Left ventricle myocardium inferior (tissue), 1 donor: ENCODE results near the gene ALDH3A2. TPM values are rescaled to one million over a fixed set of nuclear protein-coding genes. Genes with fewer than 3 reads are reported as not detected.
A peak's percentile ranks its signal among the peaks of the same experiment; 100 is the strongest.

Source experiments
- DNase-seq: peaks from one replicate; pipeline ENCODE4 v3.0.0-alpha.2; 2020
- H3K27ac ChIP-seq: fragments of 200-600 bp; replicated peaks from 2 replicates; pipeline ENCODE4 v1.8.0; 2021
- H3K27me3 ChIP-seq: fragments of 200-600 bp; 2 replicates; pipeline ENCODE4 v1.8.0; 2021; ENCODE audit warnings: low read depth
- H3K36me3 ChIP-seq: fragments of 200-600 bp; 2 replicates; pipeline ENCODE4 v1.8.0; 2021
- H3K4me1 ChIP-seq: fragments of 200-600 bp; 2 replicates; pipeline ENCODE4 v1.8.0; 2021
- H3K4me3 ChIP-seq: fragments of 200-600 bp; 2 replicates; pipeline ENCODE4 v1.8.0; 2021; ENCODE audit warnings: mild to moderate bottlenecking, moderate library complexity
- H3K9me3 ChIP-seq: fragments of 200-600 bp; replicated peaks from 2 replicates; pipeline ENCODE4 v1.8.0; 2021
- CTCF ChIP-seq: fragments of 200-600 bp; IDR thresholded peaks from 2 replicates; pipeline ENCODE4 v1.8.0; 2021; ENCODE audit warnings: antibody characterized with exemption, mild to moderate bottlenecking, borderline replicate concordance
- intact Hi-C: fragments of 100-400 bp; cut with micrococcal nuclease; formaldehyde crosslinking; loops from one replicate; pipeline ENCODE4 v1.11.0; 2022
- total RNA-seq: library from RNA; stranded (reverse); fragmentation: NEBNext Ultra II Directional; extraction: Animal tissue kit (Norgen Biotek cat#: 25700); gene quantifications from one replicate; pipeline ENCODE4 v1.2.1, GENCODE V29; 2021
- donor health status: DM: no; HTN: yes; CAD: no; lungs with severe emphysema.

Gene ALDH3A2
- total RNA-seq, 1 donor from 2014 or later, result 65.2 TPM

- H3K27ac ChIP-seq, result no peak overlapping the region
- peaks cover 64% of the 10 kb centered on the region for H3K4me1 ChIP-seq
- no peak for DNase-seq
- TF ChIP-seq CTCF, result no peak
- peaks cover 30% of the 10 kb centered on the region for H3K36me3 ChIP-seq
- no peaks in the 10 kb centered on the region for H3K27me3 ChIP-seq
- peaks cover 6% of the 10 kb centered on the region for H3K9me3 ChIP-seq
- intact Hi-C loops, result no loop called here
- H3K4me3 ChIP-seq, result peak overlapping the region; percentile 89
Measured at GRCh38 chr17:19650826-19651225, 2.3 kb downstream of the ALDH3A2 start.

GRCh38 chr17:19651451-19652238, 3.1 kb downstream of the ALDH3A2 start:
- H3K4me3 ChIP-seq, result no peak overlapping the region
- TF ChIP-seq CTCF, result no peak
- H3K36me3 ChIP-seq, result peaks cover 38% of the 10 kb centered on the region
- no peaks in the 10 kb centered on the region for H3K27me3 ChIP-seq
- intact Hi-C loops, result no loop called here
- H3K4me1 ChIP-seq, result peaks cover 63% of the 10 kb centered on the region
- peaks cover 6% of the 10 kb centered on the region for H3K9me3 ChIP-seq
- peak overlapping the region; percentile 29 for H3K27ac ChIP-seq
- no peak for DNase-seq

- Histone ChIP-seq H3K36me3 (peaks cover 47% of the 10 kb centered on the region), H3K9me3 (peaks cover 6% of the 10 kb centered on the region), H3K4me3 (no peak overlapping the region), H3K27me3 (no peaks in the 10 kb centered on the region), H3K4me1 (peaks cover 53% of the 10 kb centered on the region), H3K27ac (peak overlapping the region; percentile 29)
- no peak for TF ChIP-seq CTCF
- intact Hi-C loops, result no loop called here
- no peak for DNase-seq
Measured at GRCh38 chr17:19652595-19652994, 4.0 kb downstream of the ALDH3A2 start.

- Histone ChIP-seq H3K9me3 (peaks cover 6% of the 10 kb centered on the region), H3K4me3 (no peak overlapping the region), H3K27me3 (no peaks in the 10 kb centered on the region), H3K27ac (no peak overlapping the region), H3K36me3 (peaks cover 57% of the 10 kb centered on the region), H3K4me1 (peaks cover 43% of the 10 kb centered on the region)
- DNase-seq, result no peak
- TF ChIP-seq CTCF, result no peak
- intact Hi-C loops, result no loop called here
Measured at GRCh38 chr17:19654342-19654886, 5.9 kb downstream of the ALDH3A2 start.

DNA sequence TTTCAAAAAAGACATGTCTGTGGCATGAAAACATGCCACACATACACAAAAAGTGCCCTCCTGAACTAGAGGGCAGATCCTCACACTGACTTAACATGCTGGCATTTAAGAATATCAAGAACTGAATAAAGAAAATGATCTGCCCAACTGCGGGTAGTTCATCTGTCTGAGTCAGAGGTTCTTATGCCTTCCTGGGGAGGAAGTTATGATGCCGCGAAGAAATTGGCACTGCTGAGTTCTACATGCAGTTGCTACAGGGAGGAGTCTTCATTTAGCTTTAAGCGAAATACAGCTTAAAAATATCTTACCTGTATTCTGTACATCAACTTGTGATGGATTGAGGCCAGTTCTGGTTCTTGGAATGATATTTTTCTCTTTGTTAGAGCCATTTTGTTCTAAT, 6.3 kb downstream of the ALDH3A2 start:
- peaks cover 41% of the 10 kb centered on the region for H3K4me1 ChIP-seq
- intact Hi-C loops, result no loop called here
- TF ChIP-seq CTCF, result no peak

More for the DNA sequence above, 6.3 kb downstream of the ALDH3A2 start:
- no peak for DNase-seq
- Histone ChIP-seq H3K9me3 (peaks cover 6% of the 10 kb centered on the region), H3K27ac (no peak overlapping the region), H3K27me3 (no peaks in the 10 kb centered on the region), H3K36me3 (peaks cover 59% of the 10 kb centered on the region), H3K4me3 (no peak overlapping the region)
